Measurements from ENCODE around the gene ACSS3.

- TF ChIP-seq CTCF (IDR thresholded peaks at IDR 0.05; ENCODE audit: insufficient read depth, low read length, poor library complexity, severe bottlenecking) = no peak
- no peak for TF ChIP-seq EZH2phosphoT487 (conservative IDR thresholded peaks at IDR 0.05; ENCODE audit: low read length)
Measured at GRCh38 chr12:81295251-81295650, 217.4 kb downstream of the ACSS3 start.

All from SU-DHL-6 (cell line).